WTC11 (cell line): ENCODE results near the gene SNX22. TPM values are rescaled to one million over a fixed set of nuclear protein-coding genes. Genes with fewer than 3 reads are reported as not detected.

Experiments used
- ATAC-seq: fragments of 200-7000 bp; cut with Tn5 transposase; 2 replicates; pipeline ENCODE4 v1.10.0; 2021; ENCODE audit warnings: mild to moderate bottlenecking, moderate library complexity
- CTCF ChIA-PET: fragments of 300-600 bp; sonication (Branson Sonifier 250); formaldehyde crosslinking; loops from one replicate; lab custom pipeline; 2021; ENCODE audit warnings: antibody characterized with exemption; lab: Charles Lee
- POLR2A ChIA-PET: fragments of 350-600 bp; sonication (Branson Sonifier 250); formaldehyde crosslinking; loops from one replicate; lab custom pipeline; 2021; ENCODE audit warnings: antibody characterized with exemption; lab: Charles Lee
- DNase-seq: peaks from one replicate; pipeline ENCODE4 v3.0.0; 2021; ENCODE audit warnings: low spot score
- H3K27ac Mint-ChIP-seq: 2 replicates; pipeline ENCODE4 v1.8.0; 2021; ENCODE audit warnings: mixed read lengths
- H3K27me3 Mint-ChIP-seq: 2 replicates; pipeline ENCODE4 v1.8.0; 2021; ENCODE audit warnings: low read depth, mild to moderate bottlenecking, moderate library complexity, mixed read lengths
- H3K36me3 Mint-ChIP-seq: 2 replicates; pipeline ENCODE4 v1.8.0; 2021; ENCODE audit warnings: mixed read lengths
- H3K4me1 Mint-ChIP-seq: 2 replicates; pipeline ENCODE4 v1.8.0; 2022; ENCODE audit warnings: mixed read lengths
- H3K4me3 Mint-ChIP-seq: 2 replicates; pipeline ENCODE4 v1.8.0; 2021; ENCODE audit warnings: mild to moderate bottlenecking, moderate library complexity, mixed read lengths
- H3K9me3 Mint-ChIP-seq: 2 replicates; pipeline ENCODE4 v1.8.0; 2021; ENCODE audit warnings: mixed read lengths
- AFF4 ChIP-seq: sonication (generic); formaldehyde crosslinking; IDR thresholded peaks from 2 replicates; pipeline ENCODE4 v1.8.1; 2023; ENCODE audit warnings: mild to moderate bottlenecking, missing genetic modification reagents, borderline replicate concordance
- ATF3 ChIP-seq: sonication (generic); formaldehyde crosslinking; conservative IDR thresholded peaks from 2 replicates; pipeline ENCODE4 v1.8.1; 2022; ENCODE audit warnings: mild to moderate bottlenecking, missing genetic modification reagents
- ETV6 ChIP-seq: sonication (generic); formaldehyde crosslinking; IDR thresholded peaks from 2 replicates; pipeline ENCODE4 v1.8.1; 2022; ENCODE audit warnings: mild to moderate bottlenecking, missing genetic modification reagents
- FOXP1 ChIP-seq: sonication (generic); formaldehyde crosslinking; IDR thresholded peaks from 2 replicates; pipeline ENCODE4 v1.8.0; 2022; ENCODE audit warnings: missing genetic modification reagents, mild to moderate bottlenecking, moderate library complexity, borderline replicate concordance
- IRF1 ChIP-seq: sonication (generic); formaldehyde crosslinking; IDR thresholded peaks from 2 replicates; pipeline ENCODE4 v1.8.0; 2023; ENCODE audit warnings: missing genetic modification reagents
- NFE2L1 ChIP-seq: sonication (generic); formaldehyde crosslinking; IDR thresholded peaks from 2 replicates; pipeline ENCODE4 v1.8.1; 2023; ENCODE audit warnings: missing genetic modification reagents
- NR2C2 ChIP-seq: sonication (generic); formaldehyde crosslinking; IDR thresholded peaks from 2 replicates; pipeline ENCODE4 v1.8.0; 2022; ENCODE audit warnings: mild to moderate bottlenecking, missing genetic modification reagents
- PRDM15 ChIP-seq: sonication (generic); formaldehyde crosslinking; IDR thresholded peaks from 2 replicates; pipeline ENCODE4 v1.8.0; 2022; ENCODE audit warnings: missing genetic modification reagents
- TCF7 ChIP-seq: sonication (generic); formaldehyde crosslinking; IDR thresholded peaks from 2 replicates; pipeline ENCODE4 v1.8.0; 2022; ENCODE audit warnings: mild to moderate bottlenecking, low read depth, missing genetic modification reagents, moderate library complexity
- TEAD4 ChIP-seq: sonication (generic); formaldehyde crosslinking; IDR thresholded peaks from 2 replicates; pipeline ENCODE4 v1.8.0; 2022; ENCODE audit warnings: mild to moderate bottlenecking, missing genetic modification reagents
- TP53 ChIP-seq: sonication (generic); formaldehyde crosslinking; IDR thresholded peaks from 2 replicates; pipeline ENCODE4 v1.8.1; 2023; ENCODE audit warnings: mild to moderate bottlenecking, missing genetic modification reagents
- ZMAT4 ChIP-seq: fragments of 250-450 bp; sonication (Bioruptor Pico); IDR thresholded peaks from 2 replicates; pipeline ENCODE4 v1.9.0; 2021; ENCODE audit warnings: mild to moderate bottlenecking
- ZNF232 ChIP-seq: sonication (generic); formaldehyde crosslinking; IDR thresholded peaks from 2 replicates; pipeline ENCODE4 v1.8.0; 2022; ENCODE audit warnings: mild to moderate bottlenecking, missing genetic modification reagents
- ZSCAN18 ChIP-seq: fragments of 250-450 bp; sonication (Bioruptor Pico); IDR thresholded peaks from 2 replicates; pipeline ENCODE4 v2.1.2; 2022; ENCODE audit warnings: mild to moderate bottlenecking, moderate library complexity
- total RNA-seq: library from RNA; stranded (reverse); gene quantifications from 3 replicates; pipeline ENCODE4 v1.2.3, GENCODE V29; 2021

The SNX22 gene
- total RNA-seq, 1 experiment from 2014 or later, result 5.9 TPM

GRCh38 chr15:64122936-64123351 is 28.6 kb upstream of the SNX22 start:
- ChIA-PET POLR2A (no interaction called here), CTCF (interaction anchor here (0.6 to 1.9 kb wide), 2 partner anchors 30 to 477 kb away, joined by 4 to 6 read pairs; no protein-coding TSS in a partner anchor)
- DNase-seq, result no peak
- no peak for TF ChIP-seq FOXP1 (CRISPR knock-in tag)
- Mint-ChIP-seq H3K4me3 (no peak overlapping the region), H3K9me3 (no peaks in the 10 kb centered on the region), H3K27ac (no peak overlapping the region), H3K36me3 (peaks cover 38% of the 10 kb centered on the region), H3K27me3 (no peaks in the 10 kb centered on the region), H3K4me1 (no peaks in the 10 kb centered on the region)
- ATAC-seq, result no peak

GRCh38 chr15:64125978-64126377 is 25.6 kb upstream of the SNX22 start:
- DNase-seq, result no peak
- Mint-ChIP-seq H3K9me3 (no peaks in the 10 kb centered on the region), H3K4me3 (no peak overlapping the region), H3K27ac (no peak overlapping the region), H3K4me1 (no peaks in the 10 kb centered on the region), H3K36me3 (peaks cover 40% of the 10 kb centered on the region), H3K27me3 (no peaks in the 10 kb centered on the region)
- no peak for ATAC-seq
- ChIA-PET POLR2A (no interaction called here), CTCF (interaction anchor here (0.8 kb wide), 1 partner anchor 27 kb away, joined by 4 read pairs; no protein-coding TSS in a partner anchor)
- TF ChIP-seq AFF4 (CRISPR knock-in tag), result no peak
- TF ChIP-seq ZMAT4, result no peak
- TF ChIP-seq PRDM15 (CRISPR knock-in tag), result no peak
- no peak for TF ChIP-seq TCF7
- no peak for TF ChIP-seq ZSCAN18 (CRISPR knock-in tag)
- no peak for TF ChIP-seq TEAD4 (CRISPR knock-in tag)
- TF ChIP-seq NFE2L1, result no peak
- no peak for TF ChIP-seq TP53 (CRISPR knock-in tag)
- no peak for TF ChIP-seq ATF3 (CRISPR knock-in tag)
- TF ChIP-seq IRF1, result no peak
- no peak for TF ChIP-seq ETV6 (CRISPR knock-in tag)
- no peak for TF ChIP-seq NR2C2 (CRISPR knock-in tag)
- TF ChIP-seq ZNF232 (CRISPR knock-in tag), result no peak
